DOHH2 (cell line): Measurements from ENCODE around the gene FYCO1.
"Not testable (repeated sequence)": the region's sequence is repeated elsewhere in the genome, so short reads cannot be mapped to it uniquely, and the experiment has no call there.

Experiments used
- H3F3A ChIP-seq: fragments of 200-600 bp; sonication (generic), shearing (Covaris generic); 2 replicates; pipeline ENCODE4 v1.6.0; 2016; ENCODE audit warnings: antibody characterized with exemption, mild to moderate bottlenecking; ENCODE audit not compliant: control insufficient read depth, insufficient read depth
- H3K27ac ChIP-seq: fragments of 200-600 bp; sonication (generic); 2 replicates; pipeline ENCODE4 v1.5.1; 2014; ENCODE audit warnings: low read depth, mild to moderate bottlenecking, low read length, moderate library complexity
- H3K27me3 ChIP-seq: fragments of 200-600 bp; sonication (generic); 2 replicates; pipeline ENCODE4 v1.6.1; 2014; ENCODE audit warnings: mild to moderate bottlenecking, low read length, mixed read lengths; ENCODE audit not compliant: control insufficient read depth
- H3K36me3 ChIP-seq: fragments of 200-600 bp; sonication (generic); 2 replicates; pipeline ENCODE4 v1.6.1; 2014; ENCODE audit warnings: mild to moderate bottlenecking, low read length, moderate library complexity, mixed read lengths; ENCODE audit not compliant: control insufficient read depth
- H3K4me1 ChIP-seq: fragments of 200-600 bp; sonication (generic); 2 replicates; pipeline ENCODE4 v1.6.1; 2014; ENCODE audit warnings: mild to moderate bottlenecking, low read length, mixed read lengths; ENCODE audit not compliant: control insufficient read depth
- H3K4me2 ChIP-seq: fragments of 200-600 bp; sonication (generic); 2 replicates; pipeline ENCODE4 v1.6.0; 2014; ENCODE audit warnings: mild to moderate bottlenecking, low read length, moderate library complexity
- H3K4me3 ChIP-seq: fragments of 200-600 bp; sonication (generic); 2 replicates; pipeline ENCODE4 v1.5.1; 2014; ENCODE audit warnings: mild to moderate bottlenecking, low read length, mixed read lengths
- H3K79me2 ChIP-seq: fragments of 200-600 bp; sonication (generic); 2 replicates; pipeline ENCODE4 v1.6.1; 2014; ENCODE audit warnings: mild to moderate bottlenecking, low read length, mixed read lengths; ENCODE audit not compliant: control insufficient read depth
- H3K9me2 ChIP-seq: fragments of 200-600 bp; sonication (generic); replicated peaks from 2 replicates; pipeline ENCODE4 v1.6.1; 2014; ENCODE audit warnings: mild to moderate bottlenecking, low read length, mixed read lengths; ENCODE audit not compliant: control insufficient read depth
- H3K9me3 ChIP-seq: fragments of 200-600 bp; sonication (generic); 2 replicates; pipeline ENCODE4 v1.6.1; 2014; ENCODE audit warnings: antibody characterized with exemption, low read length, mixed read lengths; ENCODE audit not compliant: control insufficient read depth, insufficient read depth
- H4K20me1 ChIP-seq: fragments of 200-600 bp; sonication (generic); 2 replicates; pipeline ENCODE4 v1.6.0; 2014; ENCODE audit warnings: low read depth, mild to moderate bottlenecking, antibody characterized with exemption, low read length, moderate library complexity; ENCODE audit not compliant: control insufficient read depth, insufficient read depth
- EZH2phosphoT487 ChIP-seq: fragments of 200-600 bp; sonication (generic); IDR thresholded peaks from 2 replicates; pipeline ENCODE4 v1.6.1; 2017; ENCODE audit warnings: borderline replicate concordance, mild to moderate bottlenecking, antibody characterized with exemption, low read length, moderate library complexity, mixed read lengths
- TF ChIP-seq, protein P1 (sequence below): fragments of 200-600 bp; sonication (generic); IDR thresholded peaks from one replicate; pipeline ENCODE4 v1.5.1; 2014; ENCODE audit warnings: antibody characterized with exemption, mild to moderate bottlenecking, low read depth, low read length; ENCODE audit not compliant: poor library complexity, severe bottlenecking

The FYCO1 gene

DNA sequence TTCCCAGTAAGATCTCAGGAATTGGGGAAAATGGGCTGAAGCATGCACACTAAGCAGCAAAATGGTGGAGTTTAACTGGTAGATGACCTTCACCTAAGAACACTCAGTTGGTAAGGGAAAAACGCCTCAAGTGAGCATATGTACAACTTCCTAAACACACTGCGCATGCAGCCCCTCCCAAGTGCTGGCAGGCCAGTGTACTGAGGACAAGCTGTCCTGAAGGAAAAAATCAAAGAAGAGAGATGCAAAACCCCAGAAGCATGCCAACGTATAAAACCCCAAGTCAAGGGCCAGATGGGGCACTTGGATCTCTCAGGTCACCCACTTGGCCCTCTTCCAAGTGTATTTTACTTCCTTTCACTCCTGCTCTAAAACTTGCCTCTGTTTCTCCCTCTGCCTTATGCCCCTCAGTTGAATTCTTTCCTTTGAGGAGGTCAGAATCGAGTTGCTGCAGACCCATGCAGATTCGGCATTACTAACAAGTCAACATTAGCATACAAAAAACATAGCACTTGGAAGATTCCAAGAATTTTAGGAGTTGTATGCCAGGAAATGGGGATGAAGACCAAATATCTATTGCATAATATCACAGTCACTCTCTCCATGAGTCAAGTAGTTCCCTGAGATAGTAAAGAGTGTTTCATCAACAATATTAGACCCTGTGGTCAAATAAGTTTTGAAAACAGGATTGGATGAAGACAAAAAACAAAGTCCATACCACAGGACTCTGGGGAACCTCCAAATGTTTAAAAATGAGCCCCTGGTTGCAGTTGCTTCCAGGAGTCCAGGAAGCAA, 10.8 kb upstream of the FYCO1 start:
- H3K4me2 ChIP-seq, result no peak overlapping the region

DNA sequence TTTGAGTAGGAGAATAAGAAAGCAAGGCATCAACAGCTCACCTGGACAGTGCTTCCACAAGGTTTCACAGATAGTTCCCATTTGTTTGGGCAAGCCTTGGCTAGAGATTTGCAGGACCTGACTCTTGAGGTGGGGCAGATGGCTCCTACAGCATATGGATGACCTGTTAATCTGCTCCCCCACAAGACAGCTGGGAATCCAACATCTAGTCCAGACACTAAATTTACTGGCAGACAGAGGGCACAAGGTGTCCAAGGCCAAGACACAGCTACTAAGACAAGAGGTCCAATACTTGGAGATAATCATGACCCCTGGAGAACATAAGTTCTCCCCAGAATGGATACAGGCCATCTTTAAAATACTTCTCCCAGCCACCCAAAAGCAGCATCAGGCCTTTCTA, 8.1 kb upstream of the FYCO1 start:
- H3K27ac ChIP-seq, H3K4me2 ChIP-seq, H3K9me3 ChIP-seq, H3F3A ChIP-seq, H3K4me3 ChIP-seq, H3K79me2 ChIP-seq, H3K4me1 ChIP-seq, H3K27me3 ChIP-seq, H3K9me2 ChIP-seq, H3K36me3 ChIP-seq, H4K20me1 ChIP-seq: not testable (repeated sequence)

More for the DNA sequence above, 10.8 kb upstream of the FYCO1 start:
- Histone ChIP-seq H3K9me3 (no peaks in the 10 kb centered on the region), H3K27me3 (peaks cover 2% of the 10 kb centered on the region; the same call in 1 of the 2 replicates), H3K4me3 (no peak overlapping the region), H4K20me1 (no peaks in the 10 kb centered on the region), H3K4me1 (no peaks in the 10 kb centered on the region), H3K79me2 (no peaks in the 10 kb centered on the region), H3K9me2 (no peaks in the 10 kb centered on the region), H3K27ac (no peak overlapping the region), H3F3A (no peaks in the 10 kb centered on the region), H3K36me3 (no peaks in the 10 kb centered on the region)
- TF ChIP-seq, protein P1, sequence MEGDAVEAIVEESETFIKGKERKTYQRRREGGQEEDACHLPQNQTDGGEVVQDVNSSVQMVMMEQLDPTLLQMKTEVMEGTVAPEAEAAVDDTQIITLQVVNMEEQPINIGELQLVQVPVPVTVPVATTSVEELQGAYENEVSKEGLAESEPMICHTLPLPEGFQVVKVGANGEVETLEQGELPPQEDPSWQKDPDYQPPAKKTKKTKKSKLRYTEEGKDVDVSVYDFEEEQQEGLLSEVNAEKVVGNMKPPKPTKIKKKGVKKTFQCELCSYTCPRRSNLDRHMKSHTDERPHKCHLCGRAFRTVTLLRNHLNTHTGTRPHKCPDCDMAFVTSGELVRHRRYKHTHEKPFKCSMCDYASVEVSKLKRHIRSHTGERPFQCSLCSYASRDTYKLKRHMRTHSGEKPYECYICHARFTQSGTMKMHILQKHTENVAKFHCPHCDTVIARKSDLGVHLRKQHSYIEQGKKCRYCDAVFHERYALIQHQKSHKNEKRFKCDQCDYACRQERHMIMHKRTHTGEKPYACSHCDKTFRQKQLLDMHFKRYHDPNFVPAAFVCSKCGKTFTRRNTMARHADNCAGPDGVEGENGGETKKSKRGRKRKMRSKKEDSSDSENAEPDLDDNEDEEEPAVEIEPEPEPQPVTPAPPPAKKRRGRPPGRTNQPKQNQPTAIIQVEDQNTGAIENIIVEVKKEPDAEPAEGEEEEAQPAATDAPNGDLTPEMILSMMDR, result no peak
- TF ChIP-seq EZH2phosphoT487, result no peak

DNA sequence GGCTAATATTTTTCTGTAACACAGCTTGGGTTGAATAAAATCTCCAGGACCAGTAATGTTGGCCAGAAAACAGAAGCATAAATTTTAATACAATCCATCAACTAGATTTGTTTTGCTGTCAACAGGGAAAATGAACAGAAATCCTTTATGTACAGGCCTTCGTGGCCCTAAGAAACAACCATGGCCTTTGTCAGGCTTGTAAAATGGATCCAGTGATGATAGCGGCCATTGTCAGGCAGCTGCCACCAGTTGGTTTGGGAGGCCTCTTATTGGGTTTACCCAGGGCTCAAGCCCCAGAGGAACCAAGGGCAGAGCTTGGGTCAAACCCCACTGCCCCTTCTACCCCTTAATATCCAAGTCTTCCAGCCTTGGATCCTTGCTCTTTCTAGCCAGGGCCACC, 5.6 kb upstream of the FYCO1 start:
- no peaks in the 10 kb centered on the region; the same call in 1 of the 2 replicates for H3K9me3 ChIP-seq
- TF ChIP-seq, protein P1, result no peak
- no peak for TF ChIP-seq EZH2phosphoT487
- H3K4me3 ChIP-seq, result no peak overlapping the region
- no peak overlapping the region for H3K27ac ChIP-seq
- H3K27me3 ChIP-seq, result no peaks in the 10 kb centered on the region
- no peaks in the 10 kb centered on the region for H3F3A ChIP-seq
- peaks cover 3% of the 10 kb centered on the region for H3K4me1 ChIP-seq
- no peaks in the 10 kb centered on the region for H3K36me3 ChIP-seq
- no peak overlapping the region for H3K4me2 ChIP-seq
- H3K79me2 ChIP-seq, result no peaks in the 10 kb centered on the region
- H3K9me2 ChIP-seq, result no peaks in the 10 kb centered on the region
- H4K20me1 ChIP-seq, result no peaks in the 10 kb centered on the region

DNA sequence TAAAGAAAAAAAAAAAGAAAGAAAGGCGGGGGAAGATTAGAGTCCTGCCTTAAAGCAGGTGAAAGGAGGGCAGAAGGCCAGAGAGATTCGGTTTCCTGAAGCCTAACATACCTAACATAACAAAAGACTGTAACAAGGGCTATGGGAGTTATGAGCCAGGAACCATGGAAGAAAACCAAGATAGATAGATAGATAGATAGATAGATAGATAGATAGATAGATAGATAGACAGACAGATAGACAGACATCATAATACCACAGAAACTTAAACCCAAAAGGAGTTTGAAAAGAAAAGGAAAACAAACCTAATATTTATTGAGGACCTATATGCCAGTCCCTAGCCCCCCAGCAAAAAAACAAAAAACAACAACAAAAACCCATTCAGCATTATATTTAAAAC, 2.3 kb upstream of the FYCO1 start:
- Histone ChIP-seq H3K4me1 (peaks cover 24% of the 10 kb centered on the region), H3K9me2 (no peaks in the 10 kb centered on the region), H3K27me3 (no peaks in the 10 kb centered on the region), H3K4me2 (no peak overlapping the region), H3K9me3 (no peaks in the 10 kb centered on the region; the same call in 1 of the 2 replicates), H3K79me2 (peaks cover 25% of the 10 kb centered on the region), H3K36me3 (peaks cover 3% of the 10 kb centered on the region; the same call in 1 of the 2 replicates), H3F3A (no peaks in the 10 kb centered on the region), H4K20me1 (no peaks in the 10 kb centered on the region), H3K27ac (no peak overlapping the region), H3K4me3 (no peak overlapping the region)
- TF ChIP-seq, protein P1, result no peak
- TF ChIP-seq EZH2phosphoT487, result no peak

DNA sequence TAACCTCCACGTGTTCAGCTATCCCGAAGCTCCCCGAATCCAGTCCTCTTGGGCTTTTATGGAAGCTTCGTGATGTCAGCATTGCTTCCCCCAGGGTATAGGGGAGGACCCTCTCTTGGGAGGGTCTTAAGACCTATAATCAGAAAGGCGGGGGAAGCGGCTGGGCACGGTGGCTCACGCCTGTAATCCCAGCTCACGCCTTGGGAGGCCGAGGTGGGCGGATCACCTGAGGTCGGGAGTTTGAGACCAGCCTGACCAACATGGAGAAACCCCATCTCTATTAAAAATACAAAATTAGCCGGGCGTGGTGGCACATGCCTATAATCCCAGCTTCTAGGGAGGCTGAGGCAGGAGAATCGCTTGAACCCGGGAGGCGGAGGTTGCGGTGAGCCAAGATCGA, 1.9 kb upstream of the FYCO1 start:
- H3K36me3 ChIP-seq, H4K20me1 ChIP-seq, H3K9me2 ChIP-seq, H3K4me2 ChIP-seq, H3F3A ChIP-seq, H3K9me3 ChIP-seq, H3K27me3 ChIP-seq, H3K4me3 ChIP-seq, H3K27ac ChIP-seq: not testable (repeated sequence)
- Histone ChIP-seq H3K4me1 (peaks cover 29% of the 10 kb centered on the region), H3K79me2 (peaks cover 30% of the 10 kb centered on the region)
